ENCODE measurements around the gene WWP2. TPM values are rescaled to one million over a fixed set of nuclear protein-coding genes. Genes with fewer than 3 reads are reported as not detected.

WWP2 gene
- polyA plus RNA-seq, 1 donor from 2014 or later, result 11.9 TPM

- Histone ChIP-seq H3K9me3 (ENCODE audit: low read length) (no peaks in the 10 kb centered on the region), H3K4me2 (ENCODE audit: low read length) (peak overlapping the region; percentile 90), H2AFZ (ENCODE audit: low read depth, low read length) (peak overlapping the region; percentile 45), H4K20me1 (ENCODE audit: insufficient read depth) (no peaks in the 10 kb centered on the region), H3K36me3 (ENCODE audit: insufficient read depth, low read length) (no peaks in the 10 kb centered on the region), H3K4me3 (ENCODE audit: low read length) (peak overlapping the region; percentile 82), H3K9me2 (ENCODE audit: insufficient read depth, low read length) (no peaks in the 10 kb centered on the region), H3K79me2 (replicated peaks; ENCODE audit: insufficient read depth, low read length) (peaks cover 15% of the 10 kb centered on the region), H3K9ac (ENCODE audit: low read length) (peak overlapping the region; percentile 65), H3K27me3 (ENCODE audit: insufficient read depth, low read depth, low read length) (no peaks in the 10 kb centered on the region), H3K27ac (ENCODE audit: low read length) (peak overlapping the region; percentile 33), H3F3A (ENCODE audit: insufficient read depth, low read length, poor library complexity, severe bottlenecking) (no peaks in the 10 kb centered on the region)
- TF ChIP-seq CTCF (IDR thresholded peaks at IDR 0.05; ENCODE audit: poor library complexity, severe bottlenecking) (no peak), SMC3 (conservative IDR thresholded peaks at IDR 0.05; ENCODE audit: poor library complexity) (no peak), EZH2 (IDR thresholded peaks at IDR 0.05; ENCODE audit: borderline replicate concordance, insufficient read depth, low read length, poor library complexity, severe bottlenecking) (no peak), EP300 (conservative IDR thresholded peaks at IDR 0.05; ENCODE audit: poor library complexity, severe bottlenecking) (no peak), TAF1 (IDR thresholded peaks at IDR 0.05; ENCODE audit: low read depth) (no peak), POLR2AphosphoS5 (IDR thresholded peaks at IDR 0.05) (no peak), MXI1 (conservative IDR thresholded peaks at IDR 0.05; ENCODE audit: poor library complexity, severe bottlenecking) (no peak), RAD21 (conservative IDR thresholded peaks at IDR 0.05) (no peak), REST (IDR thresholded peaks at IDR 0.05; ENCODE audit: borderline replicate concordance) (no peak)
Measured at GRCh38 chr16:69754143-69754468, 8.0 kb upstream of the WWP2 start.

- H3K4me2 ChIP-seq (ENCODE audit: low read length), result peak within 1 kb of the TSS; percentile 90
- no peaks in the 10 kb centered on the region for H3K36me3 ChIP-seq (ENCODE audit: insufficient read depth, low read length)
- H3K9ac ChIP-seq (ENCODE audit: low read length), result peak within 1 kb of the TSS; percentile 65
- H3K27me3 ChIP-seq (ENCODE audit: insufficient read depth, low read depth, low read length), result no peaks in the 10 kb centered on the region
- H3K9me3 ChIP-seq (ENCODE audit: low read length), result no peaks in the 10 kb centered on the region
- H3K4me3 ChIP-seq (ENCODE audit: low read length), result peak within 1 kb of the TSS; percentile 82
- peak within 1 kb of the TSS; percentile 45 for H2AFZ ChIP-seq (ENCODE audit: low read depth, low read length)
- peaks cover 15% of the 10 kb centered on the region for H3K79me2 ChIP-seq (replicated peaks; ENCODE audit: insufficient read depth, low read length)
- peak within 1 kb of the TSS; percentile 45 for H3K27ac ChIP-seq (ENCODE audit: low read length)
- no peak for TF ChIP-seq EZH2 (IDR thresholded peaks at IDR 0.05; ENCODE audit: borderline replicate concordance, insufficient read depth, low read length, poor library complexity, severe bottlenecking)
- TF ChIP-seq RAD21 (conservative IDR thresholded peaks at IDR 0.05), result peak; percentile 95
- TF ChIP-seq TAF1 (IDR thresholded peaks at IDR 0.05; ENCODE audit: low read depth), result peak; percentile 68
- peak; percentile 99 for TF ChIP-seq SMC3 (conservative IDR thresholded peaks at IDR 0.05; ENCODE audit: poor library complexity)
- peak; percentile 37 for TF ChIP-seq REST (IDR thresholded peaks at IDR 0.05; ENCODE audit: borderline replicate concordance)
- TF ChIP-seq CTCF (IDR thresholded peaks at IDR 0.05; ENCODE audit: poor library complexity, severe bottlenecking), result peak; percentile 100
- no peak for TF ChIP-seq EP300 (conservative IDR thresholded peaks at IDR 0.05; ENCODE audit: poor library complexity, severe bottlenecking)
- peak; percentile 100 for TF ChIP-seq MXI1 (conservative IDR thresholded peaks at IDR 0.05; ENCODE audit: poor library complexity, severe bottlenecking)
- TF ChIP-seq POLR2AphosphoS5 (IDR thresholded peaks at IDR 0.05), result peak; percentile 71
- H3F3A ChIP-seq (ENCODE audit: insufficient read depth, low read length, poor library complexity, severe bottlenecking), result no peaks in the 10 kb centered on the region
- no peaks in the 10 kb centered on the region for H3K9me2 ChIP-seq (ENCODE audit: insufficient read depth, low read length)
- no peaks in the 10 kb centered on the region for H4K20me1 ChIP-seq (ENCODE audit: insufficient read depth)
Measured at GRCh38 chr16:69754469-69755310, 7.4 kb upstream of the WWP2 start, which contains the start of gene NOB1. Gene NOB1 (minus strand): TSS chr16:69754926. CDS start chr16:69754910, 16 bp downstream.
